ENCODE measurements around the gene HBA1.

GRCh38 chr16:162271-162991 is 14.0 kb upstream of the HBA1 start:
- TF ChIP-seq ZFP3 (CRISPR knock-in tag; IDR thresholded peaks at IDR 0.05), result no peak
- no peak for TF ChIP-seq PPARA (CRISPR knock-in tag; IDR thresholded peaks at IDR 0.05; ENCODE audit: borderline replicate concordance)
- no peak for TF ChIP-seq TOX (CRISPR knock-in tag; IDR thresholded peaks at IDR 0.05; ENCODE audit: borderline replicate concordance)
- TF ChIP-seq ZNF70 (CRISPR knock-in tag; IDR thresholded peaks at IDR 0.05), result no peak
- TF ChIP-seq PATZ1 (CRISPR knock-in tag; IDR thresholded peaks at IDR 0.05; ENCODE audit: borderline replicate concordance), result no peak
- TF ChIP-seq SNAI2 (CRISPR knock-in tag; IDR thresholded peaks at IDR 0.05), result no peak
- TF ChIP-seq ZNF8 (CRISPR knock-in tag; IDR thresholded peaks at IDR 0.05), result no peak
